COLO668 (cell line): ENCODE measurements around the gene IL17REL.

Source experiments
- DNase-seq: peaks from one replicate; lab custom pipeline; 2025; ENCODE audit not compliant: unreplicated experiment; lab: John Stamatoyannopoulos, UW

Gene IL17REL

GRCh38 chr22:50012211-50013181, at the start of gene IL17REL:
Gene IL17REL, minus strand, starts transcription at chr22:50012765. Its CDS starts 119 bp downstream, at chr22:50012646.
- peak; percentile 56 for DNase-seq

DNA sequence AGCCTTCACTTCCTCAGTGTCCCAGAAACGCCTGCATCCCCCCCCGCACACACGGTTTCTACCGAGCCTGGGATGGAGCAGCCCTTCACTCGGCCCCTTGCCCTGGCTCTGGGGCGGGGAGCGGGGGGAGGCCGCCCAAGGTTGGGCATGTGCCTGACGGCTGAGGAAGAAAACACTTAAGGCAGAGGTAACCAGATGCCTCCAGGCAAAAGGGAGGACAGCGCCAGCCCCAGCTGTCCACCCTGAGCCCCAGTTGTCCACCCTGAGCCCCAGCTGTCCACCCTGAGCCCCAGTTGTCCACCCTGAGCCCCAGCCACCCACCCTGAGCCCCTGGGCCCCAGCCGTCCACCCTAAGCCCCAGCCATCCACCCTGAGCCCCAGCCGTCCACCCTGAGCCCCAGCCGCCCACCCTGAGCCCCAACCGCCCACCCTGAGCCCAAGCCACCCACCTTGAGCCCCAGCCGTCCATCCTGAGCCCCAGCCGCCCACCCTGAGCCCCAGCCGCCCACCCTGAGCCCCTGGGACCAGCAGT, 49.3 kb upstream of the IL17REL start:
- DNase-seq, result no peak

- peak; percentile 34 for DNase-seq
These were observed 48.7 kb upstream of the IL17REL start for GRCh38 chr22:50061141-50061823.

GRCh38 chr22:50060441-50061140, 48.0 kb upstream of the IL17REL start:
- peak; percentile 34 for DNase-seq

DNA sequence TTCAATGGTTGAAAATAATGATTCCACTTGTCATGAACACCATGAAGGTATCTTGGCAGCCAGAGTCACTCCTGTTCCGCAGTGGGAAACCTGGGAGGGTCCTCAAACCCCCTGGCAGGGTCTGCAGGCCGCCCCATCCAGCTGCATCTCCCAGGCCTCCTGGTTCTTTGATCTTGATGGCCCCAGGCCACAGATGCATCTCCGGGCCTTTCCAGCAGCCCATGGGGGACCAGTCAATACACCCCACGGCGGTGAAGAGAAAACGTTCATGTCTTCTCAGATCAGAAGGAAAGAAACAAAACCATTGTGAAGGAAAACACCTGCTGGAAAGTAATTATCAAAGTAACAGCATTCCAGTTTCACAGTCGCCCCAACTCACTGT, 47.3 kb upstream of the IL17REL start:
- DNase-seq, result no peak

GRCh38 chr22:50058906-50059880, 46.6 kb upstream of the IL17REL start:
- DNase-seq, result no peak

GRCh38 chr22:50058061-50058905, 45.7 kb upstream of the IL17REL start, which contains the start of gene TTLL8:
Gene TTLL8, minus strand, starts transcription at chr22:50058298.
- DNase-seq, result no peak

DNA sequence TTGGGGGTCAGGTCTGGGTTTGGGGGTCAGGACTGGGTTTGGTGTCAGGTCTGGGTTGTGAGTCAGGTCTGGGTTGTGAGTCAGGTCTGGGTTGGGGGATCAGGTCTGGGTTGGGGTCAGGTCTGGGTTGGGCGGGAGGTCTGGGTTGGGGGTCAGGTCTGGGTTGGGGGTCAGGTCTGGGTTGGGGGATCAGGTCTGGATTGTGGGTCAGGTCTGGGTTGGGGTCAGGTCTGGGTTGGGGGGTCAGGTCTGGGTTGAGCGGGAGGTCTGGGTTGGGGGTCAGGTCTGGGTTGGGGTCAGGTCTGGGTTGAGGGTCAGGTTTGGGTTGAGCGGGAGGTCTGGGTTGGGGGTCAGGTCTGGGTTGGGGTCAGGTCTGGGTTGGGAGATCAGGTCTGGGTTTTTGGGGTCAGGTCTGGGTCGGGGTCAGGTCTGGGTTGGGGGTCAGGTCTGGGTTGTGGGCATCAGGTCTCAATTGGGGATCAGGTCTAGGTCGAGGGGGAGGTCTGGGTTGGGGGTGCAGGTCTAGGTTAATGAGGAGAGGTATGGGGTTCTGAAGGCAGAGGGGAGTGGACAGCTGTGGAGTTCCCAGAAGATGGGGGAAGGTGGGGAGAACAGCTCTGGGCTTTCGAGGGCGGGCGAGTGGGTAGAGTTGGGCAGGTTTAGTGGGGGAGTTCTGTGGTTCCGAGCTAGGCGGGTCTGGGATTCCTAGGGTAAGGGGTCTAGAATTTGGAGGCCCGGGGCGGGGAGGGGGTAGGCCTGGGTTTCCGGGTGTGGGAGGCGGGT, 44.9 kb upstream of the IL17REL start:
- no peak for DNase-seq

GRCh38 chr22:50056214-50056972, 43.8 kb upstream of the IL17REL start:
- DNase-seq, result no peak

DNA sequence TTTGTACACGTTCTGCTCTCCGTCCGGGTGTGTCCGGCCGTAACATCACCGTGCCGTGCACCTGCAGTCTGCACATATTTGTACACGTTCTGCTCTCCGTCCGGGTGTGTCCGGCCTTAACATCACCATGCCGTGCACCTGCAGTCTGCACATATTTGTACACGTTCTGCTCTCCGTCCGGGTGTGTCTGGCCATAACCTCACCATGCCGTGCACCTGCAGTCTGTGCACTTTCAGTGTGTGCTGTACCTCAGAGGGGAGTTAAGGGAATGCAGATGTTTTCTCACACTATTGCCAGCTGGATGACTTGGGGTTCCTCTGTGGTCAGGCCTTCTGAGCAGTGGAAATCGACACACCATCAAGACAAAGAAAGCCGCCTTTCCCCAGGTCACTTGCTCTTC, 41.3 kb upstream of the IL17REL start:
- peak; percentile 71 for DNase-seq

DNA sequence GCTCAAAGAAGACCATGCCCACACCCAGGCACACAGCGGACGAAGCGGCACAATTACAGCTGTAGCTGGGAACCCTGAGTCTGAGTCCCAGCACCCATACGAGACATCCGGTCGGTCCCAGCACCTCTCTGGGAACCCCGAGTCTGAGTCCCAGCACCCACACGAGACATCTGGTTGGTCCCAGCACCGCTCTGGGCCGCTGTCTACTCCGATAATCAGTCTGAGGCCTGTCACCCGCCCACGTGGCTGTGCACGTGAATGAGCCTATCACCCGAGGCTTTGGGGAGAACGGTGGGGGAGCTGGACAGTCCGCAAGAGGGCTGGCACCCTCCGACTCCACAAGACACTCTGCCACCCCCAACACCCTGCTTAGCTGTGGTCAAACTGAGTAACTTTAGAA, 39.4 kb upstream of the IL17REL start:
- DNase-seq, result no peak

DNA sequence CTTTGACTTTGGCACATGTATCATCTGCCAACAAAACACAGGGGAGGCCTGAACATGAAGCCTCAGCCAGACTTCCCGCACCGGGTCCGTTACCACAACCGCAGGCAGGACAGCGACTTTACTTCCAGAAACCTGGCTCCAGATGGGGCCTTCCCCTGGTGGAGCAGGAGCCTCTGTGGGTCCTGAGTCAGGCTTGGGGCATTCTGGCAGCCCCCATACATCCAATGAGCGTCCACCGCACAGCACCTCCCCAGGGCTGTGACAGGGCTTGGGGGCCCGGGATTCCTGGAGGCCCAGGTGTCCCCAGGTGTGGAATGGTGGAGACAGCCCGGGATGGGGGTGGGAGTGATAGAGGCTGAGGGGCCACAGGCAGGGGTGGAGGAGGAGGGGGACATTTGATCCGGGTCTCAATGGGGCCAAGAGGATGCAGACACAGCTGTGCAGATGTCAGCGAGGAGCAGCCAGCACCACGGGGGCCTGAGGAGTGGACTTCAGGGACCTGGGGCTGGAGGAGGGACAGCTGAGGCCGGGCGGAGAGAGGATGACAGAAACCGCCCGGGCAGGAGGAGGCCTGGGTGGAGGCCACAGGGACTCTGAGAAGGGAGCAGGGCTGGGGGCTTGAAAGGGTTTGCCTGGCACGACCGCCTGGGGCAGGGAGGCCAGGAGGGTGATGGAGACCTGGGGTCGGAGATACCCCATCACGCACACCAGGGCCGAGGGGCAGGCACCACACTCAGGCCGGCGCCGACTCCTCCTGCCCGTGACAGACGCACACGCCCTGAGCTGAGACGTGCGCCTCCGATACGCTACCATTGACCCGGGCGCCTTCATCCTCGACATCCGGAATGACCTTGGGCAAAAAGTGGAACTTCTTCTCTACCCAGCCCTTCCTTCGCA, 37.0 kb upstream of the IL17REL start:
- no peak for DNase-seq

DNA sequence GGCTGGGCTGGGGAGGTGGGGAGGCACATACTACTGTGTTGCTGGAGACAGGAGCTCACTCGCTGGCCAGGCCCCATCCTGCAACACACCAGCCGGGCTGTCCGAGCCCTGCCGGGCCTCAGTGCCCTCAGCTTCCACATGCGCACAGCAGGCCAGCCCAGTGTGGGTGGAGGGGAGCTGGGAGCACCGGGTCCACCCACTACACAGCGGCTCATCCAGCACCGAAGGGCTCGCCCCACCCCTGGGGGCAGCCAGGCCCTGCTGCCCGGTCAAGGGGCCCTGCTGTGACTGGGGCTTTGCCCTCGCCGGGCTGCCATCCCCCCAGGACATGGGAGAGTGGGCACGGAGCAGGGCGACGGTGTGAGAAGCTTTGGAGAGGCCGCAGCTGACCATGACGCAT, 36.3 kb upstream of the IL17REL start:
- DNase-seq, result no peak

DNA sequence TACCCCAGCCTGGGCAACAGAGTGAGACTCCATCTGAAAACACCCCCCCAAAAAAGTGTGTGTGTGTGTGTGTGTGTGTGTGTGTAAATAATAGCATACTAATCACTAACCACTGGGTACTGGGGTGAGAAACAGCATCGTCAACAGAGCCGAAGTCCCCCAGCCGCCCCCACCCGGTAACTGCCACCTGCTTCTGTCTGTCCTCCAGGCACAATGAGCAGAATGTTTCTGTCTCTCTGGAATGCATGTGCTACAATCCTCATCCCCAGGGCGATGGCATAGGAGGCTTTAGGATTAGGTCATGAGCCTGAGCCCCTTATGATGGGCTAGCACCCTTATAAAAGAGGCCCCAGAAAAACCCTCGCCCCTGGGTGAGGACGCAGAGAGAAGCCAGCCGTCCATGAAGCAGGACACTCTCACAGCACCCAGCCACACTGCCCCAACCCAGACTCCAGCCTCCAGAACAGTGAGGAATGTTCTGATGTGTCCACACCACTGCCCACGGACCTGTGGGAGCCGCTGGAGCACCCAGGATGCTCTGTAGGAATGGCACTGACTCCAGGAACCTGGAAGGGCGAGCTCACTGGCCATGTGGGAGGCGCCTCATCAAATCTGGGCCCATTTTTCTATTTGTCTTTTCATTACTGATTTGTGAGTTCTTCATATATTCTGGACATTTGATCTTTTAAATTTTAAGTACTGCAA, 35.6 kb upstream of the IL17REL start:
- DNase-seq, result no peak

DNA sequence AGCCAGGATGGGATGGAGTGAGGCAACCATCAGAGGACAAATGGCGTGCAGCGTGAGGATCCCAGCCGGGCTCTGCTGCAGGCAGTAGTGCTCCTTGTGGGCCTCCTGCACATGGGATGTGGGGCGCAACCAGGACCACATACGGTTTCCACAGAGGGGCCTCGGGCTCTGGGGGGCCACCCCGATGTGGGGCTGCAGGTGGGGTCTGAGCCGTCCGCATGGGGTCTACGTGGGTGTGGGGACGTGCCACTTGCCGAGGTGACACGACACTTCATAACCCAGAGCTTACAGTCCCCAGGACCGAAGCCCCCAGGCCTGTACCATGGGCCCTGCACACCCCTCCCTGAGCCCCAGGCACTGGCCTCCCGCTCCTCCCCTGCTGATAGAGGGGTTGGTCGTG, 34.8 kb upstream of the IL17REL start:
- no peak for DNase-seq
